LNCaP clone FGC (cell line): ENCODE data around the gene WIPF2.

Experiments used
- DNase-seq: peaks from one replicate; pipeline ENCODE4 v3.0.0-alpha.2; 2011; ENCODE audit warnings: low read depth
- H3K4me3 ChIP-seq: 2 replicates; pipeline ENCODE4 v1.5.1; 2011; ENCODE audit warnings: mild to moderate bottlenecking, low read depth, low read length, control low read depth
- TF ChIP-seq, protein P1 (sequence below): IDR thresholded peaks from 2 replicates; pipeline ENCODE4 v1.5.1; 2012; ENCODE audit warnings: mild to moderate bottlenecking; ENCODE audit not compliant: control insufficient read depth, insufficient read depth; ENCODE audit errors: extremely low read depth

WIPF2 gene

DNA sequence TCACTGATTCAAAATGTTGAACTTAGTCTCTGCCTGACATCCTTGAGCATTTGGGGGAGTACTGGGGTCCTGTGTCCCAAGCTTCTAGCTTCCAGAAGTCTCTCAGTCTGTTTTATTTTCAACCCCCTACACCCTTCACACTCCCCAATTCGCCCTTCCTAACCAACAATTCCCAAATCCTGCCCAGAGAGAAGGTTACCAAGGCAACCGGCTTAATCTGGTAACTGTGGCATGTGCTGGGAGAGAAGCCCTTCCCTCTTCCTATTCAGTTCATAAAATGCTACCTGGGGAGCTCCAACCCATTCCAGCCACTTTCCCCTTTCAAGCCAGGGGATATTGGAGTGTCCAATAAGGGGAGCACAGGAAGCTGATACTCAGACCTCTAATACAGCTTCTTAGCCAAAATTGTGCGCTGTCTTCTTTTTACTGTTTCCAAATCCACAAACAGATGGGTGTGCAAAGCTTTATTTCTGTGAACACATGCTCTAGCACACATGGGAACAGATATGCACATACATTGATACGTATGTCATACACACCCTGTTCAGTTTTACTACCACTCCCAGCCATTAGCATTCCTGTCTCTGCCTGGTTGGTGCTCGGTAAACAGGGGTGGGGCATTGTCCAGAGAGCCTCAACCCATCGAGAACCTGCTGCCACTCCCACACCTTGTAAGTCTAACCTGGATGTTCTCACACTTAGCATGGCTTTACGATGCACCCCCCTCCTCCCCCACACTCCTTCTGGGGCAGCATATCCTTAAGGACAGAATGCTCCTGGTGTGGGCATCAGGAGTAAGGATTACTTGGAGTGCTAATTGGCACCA, 43.0 kb upstream of the WIPF2 start:
- H3K4me3 ChIP-seq, result no peak overlapping the region
- DNase-seq, result peak; percentile 41
- TF ChIP-seq, protein P1, sequence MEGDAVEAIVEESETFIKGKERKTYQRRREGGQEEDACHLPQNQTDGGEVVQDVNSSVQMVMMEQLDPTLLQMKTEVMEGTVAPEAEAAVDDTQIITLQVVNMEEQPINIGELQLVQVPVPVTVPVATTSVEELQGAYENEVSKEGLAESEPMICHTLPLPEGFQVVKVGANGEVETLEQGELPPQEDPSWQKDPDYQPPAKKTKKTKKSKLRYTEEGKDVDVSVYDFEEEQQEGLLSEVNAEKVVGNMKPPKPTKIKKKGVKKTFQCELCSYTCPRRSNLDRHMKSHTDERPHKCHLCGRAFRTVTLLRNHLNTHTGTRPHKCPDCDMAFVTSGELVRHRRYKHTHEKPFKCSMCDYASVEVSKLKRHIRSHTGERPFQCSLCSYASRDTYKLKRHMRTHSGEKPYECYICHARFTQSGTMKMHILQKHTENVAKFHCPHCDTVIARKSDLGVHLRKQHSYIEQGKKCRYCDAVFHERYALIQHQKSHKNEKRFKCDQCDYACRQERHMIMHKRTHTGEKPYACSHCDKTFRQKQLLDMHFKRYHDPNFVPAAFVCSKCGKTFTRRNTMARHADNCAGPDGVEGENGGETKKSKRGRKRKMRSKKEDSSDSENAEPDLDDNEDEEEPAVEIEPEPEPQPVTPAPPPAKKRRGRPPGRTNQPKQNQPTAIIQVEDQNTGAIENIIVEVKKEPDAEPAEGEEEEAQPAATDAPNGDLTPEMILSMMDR, result no peak

DNA sequence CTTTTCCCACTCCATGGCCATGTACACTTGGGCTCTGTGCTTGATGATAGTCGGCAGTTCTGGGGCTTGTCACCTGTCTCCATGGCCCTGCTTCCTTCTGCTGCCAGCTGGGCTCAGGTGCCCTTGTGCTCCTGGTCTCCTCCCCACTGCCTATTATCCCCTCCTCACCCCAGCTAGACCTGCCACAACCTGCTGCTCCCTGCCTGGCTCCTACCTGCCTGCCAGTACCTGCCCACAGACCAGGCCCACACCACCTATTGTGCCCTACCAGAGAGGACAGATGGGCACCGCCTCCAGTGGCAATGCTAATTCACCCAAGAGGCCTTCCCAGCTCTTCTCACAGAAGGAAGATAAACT, 42.4 kb upstream of the WIPF2 start:
- peak; percentile 21 for DNase-seq
- TF ChIP-seq, protein P1, result no peak
- peak overlapping the region; percentile 38 for H3K4me3 ChIP-seq

DNA sequence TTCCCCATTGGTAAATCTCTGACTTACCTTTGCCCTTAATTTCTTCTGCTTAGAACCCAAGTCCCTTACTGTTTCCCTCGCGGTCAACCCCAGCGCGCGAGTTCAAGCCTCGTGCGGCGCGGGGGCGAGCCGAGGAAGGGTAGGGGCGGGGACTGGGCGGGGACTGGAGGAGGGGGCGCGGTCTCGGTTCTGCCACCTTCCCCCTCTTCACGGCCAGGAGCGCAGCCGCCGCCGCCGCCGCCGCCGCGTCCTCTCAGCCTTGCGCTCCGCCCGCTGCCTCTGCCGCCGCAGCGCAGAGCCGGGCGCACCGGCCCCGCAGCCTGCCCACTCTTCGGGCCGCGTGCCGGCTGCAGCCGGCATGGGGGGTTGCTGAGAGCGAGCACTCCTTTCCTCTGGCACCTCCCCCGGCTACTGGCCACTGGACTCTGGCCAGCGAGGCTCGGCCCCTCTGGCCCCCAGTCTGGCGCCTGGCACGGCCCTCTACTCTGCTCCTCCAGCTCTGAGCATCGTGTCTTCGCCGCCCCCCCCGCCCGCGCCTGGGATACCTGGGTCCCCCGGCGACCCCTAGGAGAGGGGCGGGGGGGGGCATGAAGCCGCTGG, 41.7 kb upstream of the WIPF2 start, which contains the start of gene RAPGEFL1:
Gene RAPGEFL1, plus strand, starts transcription at position 196 of the 600 bp plus-strand sequence. Its CDS starts 392 bp downstream, at position 588.
- DNase-seq, result no peak
- TF ChIP-seq, protein P1, result no peak
- peak within 1 kb of the TSS; percentile 55 for H3K4me3 ChIP-seq

DNA sequence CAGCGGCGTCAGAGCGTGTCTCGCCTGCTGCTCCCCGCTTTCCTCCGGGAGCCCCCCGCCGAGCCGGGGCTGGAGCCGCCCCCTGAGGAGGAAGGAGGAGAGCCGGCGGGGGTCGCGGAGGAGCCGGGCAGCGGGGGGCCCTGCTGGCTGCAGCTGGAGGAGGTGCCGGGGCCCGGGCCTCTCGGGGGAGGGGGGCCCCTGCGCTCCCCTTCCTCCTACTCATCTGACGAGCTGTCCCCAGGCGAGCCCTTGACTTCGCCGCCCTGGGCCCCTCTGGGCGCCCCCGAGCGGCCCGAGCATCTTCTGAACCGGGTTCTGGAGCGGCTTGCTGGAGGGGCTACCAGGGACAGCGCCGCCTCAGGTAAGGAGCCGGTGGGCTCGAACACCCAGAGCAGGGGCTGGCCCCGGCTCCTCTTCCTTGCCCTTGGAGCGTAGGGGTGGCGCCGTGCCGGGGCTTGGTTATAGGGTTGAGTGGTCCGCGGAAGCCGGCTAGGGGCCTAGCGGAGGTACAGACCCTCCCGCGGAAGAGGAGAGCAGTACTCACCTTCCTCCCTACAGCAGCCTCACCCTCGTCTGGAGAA, 41.0 kb upstream of the WIPF2 start:
- H3K4me3 ChIP-seq, result peak overlapping the region; percentile 55; the same call in 1 of the 2 replicates
- DNase-seq, result no peak
- TF ChIP-seq, protein P1, result no peak

DNA sequence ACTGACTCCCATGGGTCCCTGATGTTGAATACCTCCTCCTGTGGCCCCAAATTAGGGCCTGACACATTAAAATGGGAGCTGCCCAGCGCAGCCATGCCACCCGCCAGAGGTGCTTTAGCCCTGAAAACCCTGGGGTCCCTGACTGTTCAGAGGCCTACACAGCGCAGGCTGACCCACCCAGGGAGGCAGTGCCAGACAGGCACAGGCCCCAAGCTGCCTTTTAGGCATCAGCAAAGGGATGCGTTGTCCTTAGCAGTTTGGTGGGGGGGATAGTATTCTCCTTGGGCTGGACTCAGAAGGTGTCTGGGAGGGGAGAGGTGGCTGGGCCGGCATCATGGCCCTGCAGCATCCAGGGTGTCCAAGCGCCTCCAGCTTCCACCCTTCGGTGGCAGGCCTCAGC, 40.4 kb upstream of the WIPF2 start:
- H3K4me3 ChIP-seq, result no peak overlapping the region
- DNase-seq, result no peak
- TF ChIP-seq, protein P1, result no peak

DNA sequence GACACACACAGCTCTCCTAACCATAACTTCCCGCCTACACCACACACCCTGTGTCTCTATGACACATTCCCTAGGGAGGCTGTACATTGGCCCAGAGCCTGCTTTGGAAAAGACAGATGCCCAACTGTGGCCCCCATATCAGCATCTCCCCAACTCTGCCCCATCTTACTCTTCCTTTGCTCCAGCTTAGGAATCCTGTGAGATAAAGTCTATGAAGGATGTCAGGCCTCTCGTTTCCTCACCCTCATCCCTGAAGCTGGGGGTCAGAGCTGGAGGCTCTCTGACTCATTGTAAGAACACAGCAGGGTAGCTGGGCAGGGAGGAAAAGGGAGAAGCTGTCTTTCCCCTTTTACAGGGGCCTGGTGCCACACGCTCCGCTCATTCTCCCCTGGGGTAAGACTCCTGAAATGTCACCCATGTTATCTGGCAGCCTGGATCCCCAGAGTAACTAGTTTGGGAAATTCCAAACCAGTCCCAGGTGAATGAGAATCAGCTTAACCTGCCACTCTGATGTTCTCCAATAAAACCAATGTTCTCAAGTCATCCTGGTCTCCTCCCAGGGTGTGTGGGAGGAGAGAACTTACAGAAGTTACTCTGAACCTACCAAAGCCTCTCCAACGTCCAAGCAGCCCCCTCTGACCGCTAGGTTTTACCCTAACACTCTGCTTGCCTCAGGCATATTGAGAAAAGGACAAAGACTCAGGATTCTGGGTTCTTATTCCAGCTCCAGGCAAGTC, 39.0 kb upstream of the WIPF2 start:
- TF ChIP-seq, protein P1, result no peak
- no peak overlapping the region for H3K4me3 ChIP-seq
- DNase-seq, result no peak
